LoVo (cell line): ENCODE measurements around the gene LRRC58.
A peak's percentile ranks its signal among the peaks of the same experiment; 100 is the strongest.
"Not testable (repeated sequence)": the region's sequence is repeated elsewhere in the genome, so short reads cannot be mapped to it uniquely, and the experiment has no call there.

Experiments used
- DNase-seq: peaks from one replicate; pipeline ENCODE4 v3.0.0-alpha.2; 2016; ENCODE audit warnings: low spot score

Gene LRRC58

GRCh38 chr3:120348991-120349854, at the start of gene LRRC58:
Gene LRRC58, minus strand, starts transcription at chr3:120349354. Its CDS starts 111 bp downstream, at chr3:120349243.
- DNase-seq: peak; percentile 93

- DNase-seq: no peak
These were observed 47.3 kb upstream of the LRRC58 start for GRCh38 chr3:120396469-120396868.

GRCh38 chr3:120394347-120394746, 45.2 kb upstream of the LRRC58 start:
- DNase-seq: no peak

- no peak for DNase-seq
These were observed 44.6 kb upstream of the LRRC58 start for GRCh38 chr3:120393761-120394160.

- DNase-seq: no peak
These were observed 44.1 kb upstream of the LRRC58 start for GRCh38 chr3:120393243-120393642.

- no peak for DNase-seq
These were observed 33.8 kb upstream of the LRRC58 start for GRCh38 chr3:120382941-120383447.

GRCh38 chr3:120381503-120381902, 32.3 kb upstream of the LRRC58 start:
- DNase-seq: no peak

- not testable (repeated sequence) for DNase-seq
These were observed 28.8 kb upstream of the LRRC58 start for GRCh38 chr3:120377948-120378347.

GRCh38 chr3:120370463-120370862, 21.3 kb upstream of the LRRC58 start:
- DNase-seq: no peak

- no peak for DNase-seq
These were observed 19.9 kb upstream of the LRRC58 start for GRCh38 chr3:120369037-120369467.

GRCh38 chr3:120368172-120368571, 19.0 kb upstream of the LRRC58 start:
- DNase-seq: no peak

- no peak for DNase-seq
These were observed 15.7 kb upstream of the LRRC58 start for GRCh38 chr3:120364821-120365220.

- DNase-seq: no peak
These were observed 14.9 kb upstream of the LRRC58 start for GRCh38 chr3:120364101-120364500.

- no peak for DNase-seq
These were observed 8.7 kb upstream of the LRRC58 start for GRCh38 chr3:120357807-120358206.

- DNase-seq: no peak
These were observed 6.3 kb upstream of the LRRC58 start for GRCh38 chr3:120355486-120355885.

GRCh38 chr3:120353463-120353862, 4.3 kb upstream of the LRRC58 start:
- no peak for DNase-seq

GRCh38 chr3:120352017-120352416, 2.9 kb upstream of the LRRC58 start:
- no peak for DNase-seq

- peak; percentile 52 for DNase-seq
These were observed 1.3 kb upstream of the LRRC58 start for GRCh38 chr3:120350401-120350941.

GRCh38 chr3:120349855-120350125, 636 bp upstream of the LRRC58 start:
- peak; percentile 44 for DNase-seq

- no peak for DNase-seq
These were observed 826 bp downstream of the LRRC58 start for GRCh38 chr3:120348065-120348990.

GRCh38 chr3:120344349-120344748, 4.8 kb downstream of the LRRC58 start:
- peak; percentile 48 for DNase-seq

GRCh38 chr3:120341658-120342346, 7.4 kb downstream of the LRRC58 start:
- DNase-seq: no peak
